HG02642 (cell line): ENCODE data around the gene BCL7B.
"Not testable (repeated sequence)": the region's sequence is repeated elsewhere in the genome, so short reads cannot be mapped to it uniquely, and the experiment has no call there.

ENCODE experiments used
- ATAC-seq: cut with Tn5 transposase; IDR thresholded peaks from one replicate; pipeline ENCODE4 v1.9.1; 2021; ENCODE audit warnings: mild to moderate bottlenecking; ENCODE audit not compliant: unreplicated experiment, poor library complexity

BCL7B gene

GRCh38 chr7:73573276-73573675, 15.8 kb upstream of the BCL7B start:
- ATAC-seq = no peak

GRCh38 chr7:73572767-73573186, 15.3 kb upstream of the BCL7B start:
- ATAC-seq = no peak

- no peak for ATAC-seq
Observed at GRCh38 chr7:73570977-73571376, 13.5 kb upstream of the BCL7B start.

DNA sequence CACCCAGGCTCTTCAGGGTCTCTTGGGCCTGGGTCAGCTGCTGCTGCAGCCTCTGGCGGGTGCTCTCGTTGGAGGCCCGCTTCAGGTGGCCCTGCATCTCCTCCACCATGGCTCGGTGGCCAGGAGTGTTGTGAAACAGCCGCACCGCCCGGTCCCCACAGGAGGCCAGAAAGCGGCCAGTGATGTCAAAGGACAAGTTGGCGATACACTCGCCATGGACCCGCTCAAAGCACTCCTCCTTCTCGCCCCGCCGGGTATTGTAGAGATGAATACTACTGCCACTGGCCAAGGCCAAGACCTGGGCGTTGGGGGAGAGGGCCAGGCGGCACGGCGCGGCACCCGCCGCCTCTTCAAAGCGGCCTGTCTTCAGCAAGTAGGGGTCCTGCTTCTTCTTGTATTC, 13.0 kb upstream of the BCL7B start:
- no peak for ATAC-seq

- ATAC-seq = no peak
Observed at GRCh38 chr7:73569042-73569608, 11.6 kb upstream of the BCL7B start.

- no peak for ATAC-seq
Observed at GRCh38 chr7:73567846-73568685, 10.6 kb upstream of the BCL7B start.

GRCh38 chr7:73567140-73567539, 9.7 kb upstream of the BCL7B start:
- no peak for ATAC-seq

GRCh38 chr7:73566431-73566830, 8.9 kb upstream of the BCL7B start:
- ATAC-seq = not testable (repeated sequence)

DNA sequence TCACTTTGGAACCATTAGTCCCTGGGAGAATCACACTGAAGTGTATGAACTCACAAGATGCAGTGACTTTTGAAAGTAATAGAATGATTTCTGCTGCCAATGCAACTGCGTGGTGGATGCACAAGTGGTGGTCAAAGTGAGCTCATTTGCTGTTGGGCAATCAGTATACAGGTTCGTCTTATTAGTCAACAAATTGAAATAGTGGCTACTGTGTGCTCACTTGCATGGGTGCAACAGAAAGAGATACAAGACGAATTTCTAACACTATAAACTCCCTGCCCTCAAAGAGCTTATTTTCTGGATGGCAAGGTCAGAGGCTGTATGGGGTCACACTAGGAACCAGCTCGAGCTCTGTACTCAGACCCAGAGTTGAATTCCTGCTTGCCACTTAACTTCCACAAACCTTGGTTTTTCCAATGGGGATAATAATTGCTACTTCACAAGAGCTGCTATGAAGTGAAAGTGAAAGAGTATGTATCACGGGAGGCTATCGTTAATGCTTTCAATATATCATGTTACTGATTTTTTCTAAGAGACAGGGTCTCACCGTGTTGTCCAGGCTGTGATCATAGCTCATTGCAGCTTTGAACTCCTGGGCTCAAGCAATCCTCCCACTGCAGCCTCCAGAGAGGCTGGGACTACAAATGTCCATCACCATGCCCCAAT, 8.3 kb upstream of the BCL7B start:
- no peak for ATAC-seq

DNA sequence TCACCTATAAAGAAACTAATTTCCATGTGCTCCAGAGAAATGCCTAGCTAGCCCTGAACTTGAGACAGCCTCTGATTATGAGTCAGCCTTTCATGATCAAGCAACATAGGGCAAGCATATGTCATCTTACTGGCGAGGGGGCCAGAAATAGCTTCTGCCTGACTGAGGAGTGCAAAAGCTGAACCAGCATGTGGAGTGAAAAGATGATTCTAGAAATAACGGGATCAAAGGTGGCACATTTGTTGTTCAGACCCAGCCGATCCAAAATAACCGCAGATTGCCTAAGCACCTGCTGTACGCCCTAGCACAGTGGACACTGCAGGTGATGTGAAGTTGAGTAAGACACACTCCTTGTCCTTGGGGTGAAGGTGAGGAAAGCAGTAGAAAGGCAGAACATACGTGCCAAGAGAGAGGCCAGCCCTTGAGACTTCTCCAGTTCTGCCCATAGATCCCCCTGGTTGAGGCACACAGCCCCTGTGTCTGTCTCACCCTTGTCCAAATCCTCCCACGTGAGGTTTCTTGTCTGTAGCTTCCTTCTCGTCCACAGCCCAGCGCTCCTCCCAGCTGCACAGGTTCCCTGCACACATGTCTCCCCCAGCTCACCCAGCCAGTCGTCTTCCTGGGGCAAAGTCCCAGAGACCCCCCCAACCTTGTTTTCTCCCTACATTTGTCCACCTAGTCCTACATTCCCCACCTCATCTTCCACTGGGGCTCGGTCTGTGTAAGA, 2.8 kb upstream of the BCL7B start:
- no peak for ATAC-seq

- peak; percentile 92 for ATAC-seq
Observed at GRCh38 chr7:73557108-73557396, 438 bp downstream of the BCL7B start.

DNA sequence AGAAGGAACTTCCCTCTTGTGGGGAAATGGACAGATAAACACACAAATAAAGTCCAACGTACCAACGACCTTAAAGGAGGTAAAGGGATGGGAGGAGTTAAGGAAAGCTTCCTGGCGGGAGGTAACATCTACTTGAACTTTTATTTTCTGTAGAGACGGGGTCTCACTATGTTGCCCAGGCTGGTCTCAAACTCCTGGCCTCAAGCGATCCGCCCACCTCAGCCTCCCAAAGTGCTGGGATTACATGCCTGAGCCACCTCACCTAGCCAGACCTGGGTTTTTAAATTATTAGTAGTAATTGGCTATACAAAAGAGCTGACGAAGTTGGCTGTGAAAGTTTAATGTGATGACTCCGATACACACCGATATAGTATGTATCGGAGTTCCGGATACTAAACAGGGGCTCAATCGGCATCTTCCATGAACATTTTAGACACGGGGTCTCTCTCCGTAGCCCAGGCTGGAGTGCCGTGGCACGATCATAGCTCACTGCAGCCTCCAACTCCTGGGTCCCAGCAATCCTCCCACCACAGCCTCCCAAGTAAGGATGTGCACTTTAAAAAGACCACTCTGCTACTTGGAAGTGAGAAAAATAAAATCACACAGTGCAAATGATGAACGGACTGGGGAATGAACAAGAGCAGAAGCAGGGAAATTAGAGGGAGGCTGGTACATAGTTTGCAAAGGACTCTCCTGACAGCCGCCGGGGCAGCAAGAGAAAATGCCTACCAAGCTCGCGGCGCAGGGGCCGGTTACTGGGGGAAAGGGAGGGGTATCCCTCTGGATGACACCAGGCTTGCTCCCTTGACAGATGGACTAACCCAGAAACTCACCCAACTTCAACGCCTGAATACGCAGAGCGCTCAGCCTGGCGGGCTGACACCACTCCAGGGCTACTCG, 1.0 kb downstream of the BCL7B start:
- no peak for ATAC-seq

DNA sequence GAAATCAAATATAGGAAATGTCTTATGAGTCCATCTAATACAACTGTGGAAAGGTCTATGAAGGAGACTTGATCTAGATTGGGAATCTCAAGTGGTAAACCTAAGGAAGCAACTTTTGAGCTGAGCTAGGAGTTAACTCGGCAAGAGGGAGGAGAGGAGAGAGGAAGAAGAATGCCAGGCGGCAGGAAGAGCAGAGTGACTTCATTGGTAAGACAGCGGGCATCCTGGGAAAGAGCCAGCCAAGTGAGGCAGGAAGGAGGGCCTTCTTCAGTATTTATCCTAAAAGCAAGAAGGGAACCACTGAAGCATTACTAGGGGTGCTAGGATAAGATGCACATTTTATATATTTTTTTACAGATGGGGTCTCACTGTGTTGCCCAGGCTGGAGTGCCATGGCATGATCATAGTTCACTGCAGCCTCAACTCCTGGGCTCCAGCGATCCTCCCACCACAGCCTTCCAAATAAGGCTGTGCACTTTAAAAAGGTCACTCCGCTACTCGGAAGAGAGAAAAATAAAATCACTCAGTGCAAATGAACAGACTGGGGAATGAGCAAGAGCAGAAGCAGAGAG, 2.0 kb downstream of the BCL7B start:
- no peak for ATAC-seq

DNA sequence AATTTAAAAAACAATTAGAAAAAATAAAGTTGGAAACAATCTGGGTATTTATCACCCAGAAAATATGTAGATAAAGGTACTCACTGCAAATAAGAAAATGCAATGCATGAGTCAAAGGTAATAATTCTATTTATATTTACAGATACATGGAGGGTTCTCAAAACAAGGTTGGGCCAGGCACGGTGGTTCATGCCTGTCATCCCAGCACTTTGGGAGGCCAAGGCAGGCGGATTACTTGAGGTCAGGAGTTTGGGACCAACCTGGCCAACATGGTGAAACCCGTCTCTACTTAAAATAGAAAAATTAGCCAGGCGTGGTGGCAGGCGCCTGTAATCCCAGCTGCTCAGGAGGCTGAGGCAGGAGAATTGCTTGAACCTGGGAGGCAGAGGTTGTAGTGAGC, 7.4 kb downstream of the BCL7B start:
- not testable (repeated sequence) for ATAC-seq

GRCh38 chr7:73549176-73549575, 8.3 kb downstream of the BCL7B start:
- no peak for ATAC-seq

- ATAC-seq = no peak
Observed at GRCh38 chr7:73547841-73548240, 9.6 kb downstream of the BCL7B start.

GRCh38 chr7:73544678-73545077, 12.8 kb downstream of the BCL7B start:
- ATAC-seq = no peak

GRCh38 chr7:73541722-73542121, 15.8 kb downstream of the BCL7B start:
- no peak for ATAC-seq

DNA sequence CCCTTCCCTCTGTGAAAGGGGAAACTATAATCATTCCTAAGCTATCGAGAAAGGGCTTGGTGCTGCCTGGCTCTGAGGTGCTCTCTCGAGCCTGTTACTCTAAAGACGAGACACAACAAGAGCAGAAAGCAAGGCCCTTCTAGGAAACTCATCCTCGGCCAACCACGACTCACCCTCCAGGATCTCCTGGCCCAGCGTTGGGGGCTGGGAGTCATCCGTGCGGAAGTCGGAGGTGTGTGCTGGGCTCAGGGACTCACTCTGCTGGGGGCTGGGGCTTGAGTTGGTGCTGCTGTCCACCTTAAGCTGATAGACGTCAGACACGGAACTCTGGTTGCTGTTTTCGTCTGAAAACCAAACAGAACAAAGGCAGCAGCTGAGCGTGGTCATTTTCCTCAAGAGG, 17.8 kb downstream of the BCL7B start:
- no peak for ATAC-seq

DNA sequence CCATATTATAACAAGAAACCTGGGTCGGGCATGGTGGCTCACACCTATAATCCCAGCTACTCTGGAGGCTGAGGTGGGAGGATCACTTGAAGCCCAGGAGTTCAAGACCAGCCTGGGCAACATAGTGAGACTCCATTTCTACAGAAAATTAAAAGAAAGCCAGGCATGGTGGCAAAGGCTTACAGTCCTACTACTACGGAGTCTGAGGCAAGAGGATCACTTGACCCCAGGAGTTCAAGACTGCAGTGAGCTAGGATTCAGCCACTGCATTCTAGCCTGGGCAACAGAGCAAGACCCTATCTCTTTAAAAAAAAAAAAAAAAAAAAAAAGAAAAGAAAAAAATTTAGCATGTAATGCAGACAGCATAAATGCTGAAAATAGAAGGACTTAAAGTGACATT, 19.0 kb downstream of the BCL7B start:
- ATAC-seq = not testable (repeated sequence)
